Psoas muscle (tissue), 8 donors: ENCODE data around the gene MPRIP. TPM values are rescaled to one million over a fixed set of nuclear protein-coding genes. Genes with fewer than 3 reads are reported as not detected.

ENCODE experiments used
- ATAC-seq, 4 donors: fragments of 200-7000 bp; cut with Tn5 transposase; one replicate each; pipeline ENCODE4 v1.9.1; 2020; ENCODE audit warnings: moderate library complexity in 3 of 4, mild to moderate bottlenecking in 2 of 4
- DNase-seq, 2 donors: peaks; one replicate each; pipeline ENCODE4 v3.0.0-alpha.2; 2020
- H3K27ac ChIP-seq: fragments of 200-600 bp; one replicate; pipeline ENCODE4 v1.8.0; 2022
- H3K27me3 ChIP-seq, 3 donors: fragments of 200-600 bp in 1 of 3; one replicate each; pipeline versions ENCODE4 v1.6.1 to v1.8.0; 2013 to 2022; ENCODE audit warnings: low read length in 2 of 3, mild to moderate bottlenecking in 2 of 3, moderate library complexity in 1 of 3; ENCODE audit not compliant: insufficient read depth in 3 of 3
- H3K36me3 ChIP-seq, 2 donors: fragments of 200-600 bp in 1 of 2; one replicate each; pipeline versions ENCODE4 v1.6.1 to v1.8.0; 2013 to 2022; ENCODE audit warnings: low read depth in 1 of 2, mild to moderate bottlenecking in 1 of 2, moderate library complexity in 1 of 2; ENCODE audit not compliant: insufficient read depth in 1 of 2
- H3K4me1 ChIP-seq: fragments of 200-600 bp; one replicate; pipeline ENCODE4 v1.8.0; 2022
- H3K4me3 ChIP-seq: fragments of 200-600 bp; one replicate; pipeline ENCODE4 v1.8.0; 2022; ENCODE audit warnings: mild to moderate bottlenecking
- H3K9me3 ChIP-seq: fragments of 200-600 bp; one replicate; pipeline ENCODE4 v1.8.0; 2022
- CTCF ChIP-seq: fragments of 200-600 bp; IDR thresholded peaks from one replicate; pipeline ENCODE4 v1.8.0; 2022; ENCODE audit warnings: antibody characterized with exemption
- WGBS, 3 donors: extraction: QIAGEN DNeasy Blood & Tissue Kit; methylation state at CpG; one replicate each; pipeline versions ENCODE4 v1.1.6 to v1.1.7; 2013; 5-methylcytosine and 5-hydroxymethylcytosine counted together
- intact Hi-C, 2 donors: fragments of 100-400 bp; cut with DNase I; formaldehyde crosslinking; loops; one replicate each; pipeline versions ENCODE4 v1.11.0 to v1.14.2; 2022
- polyA plus RNA-seq, 3 donors: library from polyadenylated mRNA; stranded (reverse); fragments of 200-250 nt; gene quantifications; one replicate each; pipeline ENCODE4 v1.2.3, GENCODE V29; 2013
- total RNA-seq, 4 donors: library from RNA; stranded (reverse); fragmentation: NEBNext Ultra II Directional in 2 of 4; extraction: Animal tissue kit (Norgen Biotek cat#: 25700) in 2 of 4; gene quantifications; one replicate each; pipeline versions ENCODE4 v1.2.1 to v1.2.4, GENCODE V29; 2021 to 2023
- donor health status: healthy with polysubstance abuse.
- donor health status: DM: no; HTN: no; CAD: no; lungs with moderate emphysema.
- donor health status: Bipolar disorder and iron deficiency.
- donor health status: healthy.
- donor health status: DM: yes; HTN: yes; CAD: no.
- donor health status: DM: no; HTN: no; CAD: no.
- donor health status: DM: no; HTN: no; CAD: no.
- donor health status: DM: yes; HTN: yes; CAD: no.

MPRIP gene
- total and polyA plus RNA-seq, 7 donors = 142 to 322 (median 244) TPM

DNA sequence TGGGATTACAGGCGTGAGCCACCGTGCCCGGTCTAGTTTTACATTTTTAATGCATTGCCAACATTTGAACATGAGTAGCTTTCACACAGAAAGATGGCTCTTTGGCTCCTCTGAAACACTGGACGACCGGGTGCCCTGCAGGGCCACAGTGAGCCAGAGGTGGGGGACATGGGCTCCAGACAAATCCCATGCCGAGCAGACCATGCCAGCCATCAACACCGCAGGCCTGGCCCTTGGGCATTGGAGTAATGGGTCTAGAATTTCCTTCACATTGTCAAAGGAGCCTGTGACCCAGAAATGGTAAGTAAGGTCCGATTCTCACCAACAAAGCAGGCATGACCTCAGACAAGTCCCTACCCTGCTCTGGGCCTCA is 21.4 kb upstream of the MPRIP start:
- no peak overlapping the region for H3K4me3 ChIP-seq
- H3K27me3 ChIP-seq = no peaks in the 10 kb centered on the region
- H3K27ac ChIP-seq = no peak overlapping the region
- no peak for DNase-seq
- no peaks in the 10 kb centered on the region for H3K9me3 ChIP-seq
- no peaks in the 10 kb centered on the region for H3K4me1 ChIP-seq
- no peak for TF ChIP-seq CTCF
- intact Hi-C loops = no loop called here
- 53 to 70% (median 58%) methylated on average over 8 of the region's 8 CpGs for WGBS, 3 donors
- H3K36me3 ChIP-seq = no peaks in the 10 kb centered on the region
- ATAC-seq = peak in 1 of 4 donors; percentile 5

GRCh38 chr17:17021194-17021863 is 20.9 kb upstream of the MPRIP start:
- intact Hi-C loops = no loop called here
- 45 to 64% (median 55%) methylated on average over 15 of the region's 15 CpGs for WGBS, 3 donors
- Histone ChIP-seq H3K4me1 (no peaks in the 10 kb centered on the region), H3K4me3 (no peak overlapping the region), H3K27ac (no peak overlapping the region), H3K9me3 (no peaks in the 10 kb centered on the region), H3K27me3 (no peaks in the 10 kb centered on the region), H3K36me3 (no peaks in the 10 kb centered on the region)
- DNase-seq (peak; percentile 50 to 55), ATAC-seq (peak; percentile 47 to 57 (median 54))
- no peak for TF ChIP-seq CTCF

DNA sequence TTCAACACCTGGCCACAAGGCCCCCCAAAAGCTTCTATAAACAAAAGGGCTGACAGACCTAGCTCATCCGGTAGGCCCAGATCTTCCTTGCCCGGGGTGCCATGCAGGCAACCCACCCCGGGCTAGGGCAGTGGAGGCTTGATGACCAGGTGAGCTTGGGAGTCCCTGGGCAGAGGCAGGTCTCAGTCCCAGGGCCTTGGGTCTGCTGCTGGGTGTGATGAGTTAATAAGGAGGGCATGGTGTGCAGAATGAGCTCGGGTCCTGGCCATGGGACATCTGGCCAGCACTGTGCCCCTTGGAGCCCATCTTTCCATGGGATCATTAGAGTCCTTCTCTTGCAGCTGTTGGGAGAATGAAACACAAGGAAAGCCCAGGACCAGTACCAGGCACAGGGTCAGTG is 20.2 kb upstream of the MPRIP start:
- TF ChIP-seq CTCF = no peak
- DNase-seq = peak in 1 of 2 donors; percentile 28
- Histone ChIP-seq H3K4me1 (no peaks in the 10 kb centered on the region), H3K9me3 (no peaks in the 10 kb centered on the region), H3K4me3 (no peak overlapping the region), H3K27ac (no peak overlapping the region), H3K36me3 (no peaks in the 10 kb centered on the region), H3K27me3 (no peaks in the 10 kb centered on the region)
- intact Hi-C loops = no loop called here
- no peak for ATAC-seq
- WGBS, 3 donors = 91 to 96% (median 93%) methylated on average over 4 of the region's 4 CpGs

- Histone ChIP-seq H3K27ac (no peak overlapping the region), H3K9me3 (no peaks in the 10 kb centered on the region), H3K36me3 (no peaks in the 10 kb centered on the region), H3K4me3 (no peak overlapping the region), H3K27me3 (no peaks in the 10 kb centered on the region), H3K4me1 (no peaks in the 10 kb centered on the region)
- no peak for TF ChIP-seq CTCF
- ATAC-seq (no peak), DNase-seq (peak in 1 of 2 donors; percentile 40)
- 89 to 94% (median 90%) methylated on average over 3 to 5 of the region's 5 CpGs for WGBS, 3 donors
- intact Hi-C loops = no loop called here
Measured at GRCh38 chr17:17022456-17022855, 19.8 kb upstream of the MPRIP start.

- peaks cover 3% of the 10 kb centered on the region for H3K4me1 ChIP-seq
- H3K27ac ChIP-seq = no peak overlapping the region
- intact Hi-C loops = no loop called here
- H3K9me3 ChIP-seq = no peaks in the 10 kb centered on the region
- H3K4me3 ChIP-seq = no peak overlapping the region
- DNase-seq (peak in 1 of 2 donors; percentile 58), ATAC-seq (no peak)
- no peaks in the 10 kb centered on the region for H3K36me3 ChIP-seq
- no peaks in the 10 kb centered on the region for H3K27me3 ChIP-seq
- WGBS, 3 donors = 59 to 73% (median 67%) methylated on average over 8 of the region's 8 CpGs
- no peak for TF ChIP-seq CTCF
Measured at GRCh38 chr17:17024778-17025300, 17.4 kb upstream of the MPRIP start.
